GM21367 (cell line): Measurements from ENCODE around the gene GAS5.
"Not testable (repeated sequence)": the region's sequence is repeated elsewhere in the genome, so short reads cannot be mapped to it uniquely, and the experiment has no call there.

Experiments
- ATAC-seq: cut with Tn5 transposase; IDR thresholded peaks from one replicate; pipeline ENCODE4 v1.9.1; 2021; ENCODE audit not compliant: unreplicated experiment

The GAS5 gene

DNA sequence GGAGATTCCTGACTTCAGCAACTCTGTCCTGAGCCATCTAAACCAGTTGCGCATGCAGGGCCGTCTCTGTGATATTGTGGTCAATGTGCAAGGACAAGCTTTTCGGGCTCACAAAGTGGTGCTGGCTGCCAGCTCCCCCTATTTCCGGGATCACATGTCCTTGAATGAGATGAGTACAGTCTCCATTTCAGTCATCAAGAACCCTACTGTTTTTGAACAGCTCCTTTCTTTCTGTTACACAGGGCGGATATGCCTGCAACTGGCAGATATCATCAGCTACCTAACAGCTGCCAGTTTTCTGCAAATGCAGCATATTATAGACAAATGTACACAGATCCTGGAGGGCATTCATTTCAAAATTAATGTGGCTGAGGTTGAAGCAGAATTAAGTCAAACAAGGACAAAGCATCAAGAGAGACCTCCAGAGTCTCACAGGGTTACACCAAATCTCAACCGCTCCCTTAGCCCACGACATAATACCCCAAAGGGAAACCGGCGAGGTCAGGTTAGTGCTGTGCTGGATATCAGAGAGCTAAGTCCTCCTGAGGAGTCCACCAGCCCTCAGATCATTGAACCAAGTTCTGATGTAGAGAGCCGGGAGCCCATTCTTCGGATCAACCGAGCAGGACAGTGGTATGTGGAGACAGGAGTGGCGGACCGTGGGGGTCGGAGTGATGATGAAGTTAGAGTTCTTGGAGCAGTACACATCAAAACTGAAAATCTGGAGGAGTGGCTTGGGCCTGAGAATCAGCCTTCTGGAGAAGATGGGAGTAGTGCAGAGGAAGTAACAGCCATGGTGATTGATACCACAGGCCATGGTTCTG lies 2.7 kb upstream of the GAS5 start:
- no peak for ATAC-seq

DNA sequence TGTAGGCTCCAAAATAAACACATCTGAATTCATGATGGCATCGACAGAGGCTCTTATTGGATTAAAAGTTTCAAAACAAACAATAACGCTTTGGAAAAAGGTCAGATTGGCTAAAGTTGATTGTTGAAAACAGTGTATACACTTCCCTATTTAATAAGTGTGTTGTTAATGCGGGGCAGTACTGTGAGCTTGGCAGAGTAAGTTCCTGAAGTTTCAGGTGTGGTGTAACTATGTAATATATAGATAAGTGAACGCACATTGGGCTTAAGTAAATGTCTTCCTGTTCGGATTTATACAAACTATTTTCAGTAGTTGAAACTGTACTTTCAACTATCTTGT lies 1.2 kb upstream of the GAS5 start:
- no peak for ATAC-seq

DNA sequence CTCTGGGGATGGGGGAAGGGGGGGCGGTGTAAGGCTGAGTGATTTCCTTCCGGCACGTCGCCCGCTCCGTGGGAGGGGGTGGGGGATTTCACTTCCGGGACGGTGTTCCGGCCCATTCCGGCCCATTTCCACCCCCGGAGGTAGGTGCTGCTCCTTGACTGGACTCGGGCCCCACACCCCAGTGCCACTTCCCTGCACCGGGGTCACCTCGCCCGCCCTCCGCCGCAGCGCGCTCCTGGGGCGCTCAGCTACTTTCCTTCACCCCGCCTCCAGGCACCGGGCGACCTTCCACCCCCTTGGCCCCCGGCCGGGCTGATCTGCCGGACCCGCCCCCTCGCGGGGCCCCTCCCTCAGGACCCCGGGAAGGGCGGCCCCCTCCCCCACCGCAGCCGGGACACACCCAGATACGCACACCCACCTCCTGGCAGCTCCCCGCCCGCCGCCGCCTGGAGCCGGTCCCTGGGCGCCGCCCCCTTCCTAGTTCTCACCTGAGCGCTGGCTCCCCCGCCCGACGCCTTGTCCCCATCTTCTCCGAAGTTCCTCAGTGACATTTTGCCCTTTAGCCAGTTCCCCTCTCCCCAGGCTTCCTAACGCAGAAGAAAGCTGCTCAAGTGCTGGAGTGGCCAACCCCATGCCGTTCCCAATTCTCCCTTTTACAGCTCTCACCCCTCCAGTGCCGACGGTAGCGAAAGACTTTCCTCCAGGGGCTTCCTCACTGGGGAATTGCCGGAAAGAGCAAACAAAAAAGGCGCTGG lies 654 bp upstream of the GAS5 start, which contains the start of gene ZBTB37:
TSS of gene ZBTB37 (plus strand) at position 115 of the 755 bp plus-strand sequence. CDS start 1,846 bp downstream, outside the sequence.
- ATAC-seq: peak; percentile 47

DNA sequence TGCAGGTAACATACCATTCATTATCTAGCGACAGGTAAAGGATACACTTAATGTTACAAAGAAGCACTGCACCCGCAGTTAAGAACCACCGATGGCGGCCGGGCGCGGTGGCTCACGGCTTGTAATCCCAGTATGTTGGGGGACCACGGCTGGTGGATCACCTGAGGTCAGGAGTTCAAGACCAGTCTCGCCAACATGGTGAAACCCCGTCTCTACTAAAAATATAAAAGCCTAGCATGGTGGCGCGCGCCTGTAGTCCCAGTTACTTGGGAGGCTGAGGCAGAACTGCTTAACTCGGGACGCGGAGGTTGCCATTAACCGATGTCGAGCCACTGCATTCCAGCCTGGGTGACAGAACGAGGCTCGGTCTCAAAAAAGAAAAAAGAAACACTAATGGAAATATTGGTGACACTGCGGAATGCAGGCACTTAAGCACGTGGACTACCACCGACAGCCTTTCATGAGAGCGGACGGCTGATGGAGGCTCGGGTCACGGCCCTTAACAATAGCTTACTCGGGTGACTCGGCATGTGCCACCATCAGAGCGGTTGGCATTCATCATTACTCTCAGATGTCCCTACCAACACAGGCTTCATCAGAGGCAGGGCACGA lies 542 bp downstream of the GAS5 start:
- no peak for ATAC-seq

DNA sequence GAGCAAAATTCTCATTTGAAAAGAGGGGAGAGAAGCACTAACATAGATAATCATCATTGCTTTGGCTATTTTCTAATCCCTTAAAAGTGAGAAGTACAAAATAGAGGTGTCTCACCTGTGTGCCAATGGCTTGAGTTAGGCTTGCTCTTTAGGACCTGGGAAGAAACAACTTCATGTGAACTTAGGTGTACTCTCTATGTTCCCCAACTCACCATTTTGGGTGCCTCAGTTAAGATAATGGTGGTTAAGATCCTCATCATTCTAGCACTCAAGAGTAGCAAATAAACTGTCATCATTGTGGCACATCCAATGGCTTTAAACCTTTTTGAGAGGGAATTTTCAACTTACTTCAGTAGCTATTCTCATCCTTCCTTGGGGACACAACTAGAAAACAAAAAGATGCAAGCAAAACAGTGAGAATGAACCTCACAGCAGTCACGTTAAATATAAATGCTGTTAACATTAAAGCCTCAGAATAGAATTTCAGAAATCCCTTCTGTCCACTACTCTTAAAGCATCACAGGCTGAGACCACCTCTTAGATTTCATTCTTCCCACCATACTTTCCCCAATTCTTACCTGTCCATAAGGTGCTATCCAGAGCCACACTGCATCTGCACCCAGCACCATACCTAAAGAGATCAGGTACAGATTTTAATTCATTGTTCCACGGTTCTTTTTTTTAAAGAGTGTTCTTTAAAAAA lies 1.2 kb downstream of the GAS5 start:
- ATAC-seq: no peak

DNA sequence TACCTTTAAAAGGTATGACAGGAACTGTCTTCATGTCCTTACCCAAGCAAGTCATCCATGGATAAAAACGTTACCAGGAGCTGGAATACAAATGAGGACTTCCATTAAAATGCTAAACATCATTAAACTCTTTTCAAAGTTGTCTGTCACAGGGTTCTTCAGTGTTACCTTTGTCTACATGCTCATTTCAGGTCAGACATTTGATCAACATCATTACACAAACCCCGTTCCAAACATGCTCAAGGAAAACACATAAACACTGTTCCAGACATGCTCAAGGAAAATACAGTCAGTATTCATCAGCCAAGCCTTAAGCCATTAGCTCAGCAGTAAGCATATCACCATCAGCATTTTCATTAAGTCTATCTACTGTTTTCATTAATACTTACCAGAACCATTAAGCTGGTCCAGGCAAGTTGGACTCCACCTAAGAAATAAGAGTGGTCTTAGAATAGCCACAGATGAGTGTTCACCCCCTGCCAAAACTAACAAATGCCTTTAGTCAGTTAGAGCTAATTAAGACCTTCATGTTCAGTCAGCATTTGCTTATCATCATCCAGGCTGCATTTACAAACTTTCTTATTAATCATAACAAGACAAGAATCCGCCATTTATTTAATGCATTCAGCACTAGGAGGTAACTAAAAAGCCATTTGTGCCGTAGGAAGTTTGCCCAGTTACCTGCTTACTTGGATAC lies 2.2 kb downstream of the GAS5 start:
- no peak for ATAC-seq

DNA sequence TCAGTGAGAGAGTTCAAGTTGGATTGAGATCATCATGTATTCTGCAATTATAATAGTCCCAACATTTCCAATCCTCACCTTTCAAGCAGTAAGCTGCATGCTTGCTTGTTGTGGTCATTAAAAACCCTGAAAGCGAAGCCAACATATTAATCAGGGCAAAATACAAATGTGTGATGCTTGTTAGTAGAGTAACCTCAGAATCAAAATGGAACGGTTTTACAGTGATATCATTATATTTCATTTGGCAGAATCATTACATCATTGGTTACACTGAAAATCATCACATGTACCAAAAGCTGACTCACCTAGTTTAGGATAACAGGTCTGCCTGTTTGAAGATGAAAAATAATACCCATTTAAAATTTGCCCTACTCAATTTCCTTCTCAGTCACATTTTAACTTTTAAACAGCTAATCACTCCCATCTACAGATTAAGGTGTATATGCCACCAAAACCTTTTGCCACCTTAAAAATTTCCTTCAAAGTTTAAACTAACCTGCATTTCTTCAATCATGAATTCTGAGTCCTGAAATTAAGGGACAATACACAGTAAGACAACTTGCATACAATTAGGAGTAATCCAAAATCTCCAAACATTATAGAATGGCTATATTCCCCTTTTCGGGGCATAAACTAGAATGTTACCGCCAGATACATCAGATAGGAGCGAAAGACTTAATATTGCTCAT lies 3.5 kb downstream of the GAS5 start:
- ATAC-seq: no peak

DNA sequence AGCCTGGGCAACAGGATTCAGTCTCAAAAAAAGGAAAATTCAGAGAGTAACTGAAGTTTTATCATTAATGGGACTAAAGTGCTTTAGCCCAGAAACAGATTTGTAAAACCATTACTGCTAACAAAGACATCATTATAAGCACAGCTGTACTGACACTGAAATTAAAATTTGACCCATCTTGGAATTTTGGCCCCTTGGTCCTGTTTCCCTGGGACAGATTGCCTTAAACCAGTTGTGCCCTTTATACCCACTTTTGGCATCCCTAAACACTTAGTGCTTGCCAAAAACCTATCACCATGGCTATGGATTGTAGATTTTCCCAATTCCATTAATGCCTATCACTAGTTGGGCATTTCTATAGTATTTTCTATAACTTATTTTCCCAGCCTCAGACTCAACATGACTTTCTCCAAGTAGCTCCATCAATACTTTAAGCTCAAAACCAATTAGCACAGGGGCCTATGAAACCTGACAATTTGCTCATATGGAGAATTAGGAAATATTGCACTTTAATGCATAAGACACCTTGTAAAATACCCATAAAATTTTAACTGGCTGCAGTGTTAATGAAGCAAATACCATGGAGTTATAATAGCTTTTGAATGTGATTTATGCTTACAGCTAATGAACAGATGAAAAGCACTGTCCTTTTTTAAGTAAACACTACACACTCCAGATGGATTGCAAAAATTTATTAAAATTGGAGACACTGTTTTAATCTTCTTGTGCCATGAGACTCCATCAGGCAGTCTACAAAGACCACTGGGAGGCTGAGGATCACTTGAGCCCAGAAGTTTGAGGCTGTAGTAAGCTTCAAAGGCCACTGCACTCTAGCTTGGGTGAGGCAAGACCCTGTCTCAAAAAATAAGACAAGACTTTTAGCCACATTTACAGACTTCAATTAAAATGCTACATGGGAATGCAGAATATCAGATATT lies 4.3 kb downstream of the GAS5 start:
- no peak for ATAC-seq

DNA sequence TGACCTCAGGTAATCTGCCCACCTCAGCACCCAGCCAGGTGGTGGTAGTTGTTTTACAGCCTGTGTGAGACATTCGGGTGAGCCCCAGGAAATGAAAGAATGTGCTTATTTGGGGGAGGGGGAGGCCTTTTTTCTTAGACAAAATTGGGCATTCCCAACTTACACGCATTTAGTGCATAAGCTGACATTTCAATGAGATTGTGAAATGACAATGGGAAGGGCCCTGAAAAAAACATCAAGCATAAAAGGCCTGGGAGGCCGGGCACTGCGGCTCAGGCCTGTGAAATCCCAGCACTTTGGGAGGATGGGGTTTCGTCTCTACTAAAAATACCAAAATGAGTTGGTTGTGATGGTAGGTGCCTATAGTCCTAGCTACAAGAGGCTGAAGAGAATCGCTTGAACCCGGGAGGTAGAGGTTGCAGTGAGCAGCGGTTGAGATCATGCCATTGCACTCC lies 5.0 kb downstream of the GAS5 start:
- no peak for ATAC-seq

DNA sequence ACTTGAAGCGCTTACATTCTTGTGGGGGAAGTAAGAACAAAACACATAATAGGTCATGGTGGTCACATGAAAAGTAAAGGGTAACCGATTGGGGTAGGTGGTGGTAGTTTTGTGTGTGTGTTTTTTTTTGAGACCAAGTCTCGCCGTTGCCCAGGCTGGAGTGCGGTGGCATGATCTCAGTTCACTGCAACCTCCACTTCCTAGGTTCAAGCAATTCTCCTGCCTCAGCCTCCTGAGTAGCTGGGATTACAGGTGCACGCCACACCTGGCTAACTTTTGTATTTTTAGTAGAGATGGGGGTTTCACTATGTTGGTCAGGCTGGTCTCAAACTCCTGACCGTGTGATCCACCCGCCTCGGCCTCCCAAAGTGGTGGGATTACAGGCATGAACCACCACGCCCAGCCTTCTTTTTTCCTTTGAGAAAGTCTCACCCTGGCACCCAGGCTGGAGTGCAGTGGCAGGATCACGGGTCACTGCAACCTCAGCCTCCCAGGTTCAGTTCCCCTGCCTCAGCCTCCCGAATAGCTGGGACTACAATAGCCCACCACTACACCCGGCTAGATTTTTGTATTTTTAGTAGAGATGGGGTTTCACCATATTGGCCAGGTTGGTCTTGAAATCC lies 5.5 kb downstream of the GAS5 start:
- not testable (repeated sequence) for ATAC-seq

DNA sequence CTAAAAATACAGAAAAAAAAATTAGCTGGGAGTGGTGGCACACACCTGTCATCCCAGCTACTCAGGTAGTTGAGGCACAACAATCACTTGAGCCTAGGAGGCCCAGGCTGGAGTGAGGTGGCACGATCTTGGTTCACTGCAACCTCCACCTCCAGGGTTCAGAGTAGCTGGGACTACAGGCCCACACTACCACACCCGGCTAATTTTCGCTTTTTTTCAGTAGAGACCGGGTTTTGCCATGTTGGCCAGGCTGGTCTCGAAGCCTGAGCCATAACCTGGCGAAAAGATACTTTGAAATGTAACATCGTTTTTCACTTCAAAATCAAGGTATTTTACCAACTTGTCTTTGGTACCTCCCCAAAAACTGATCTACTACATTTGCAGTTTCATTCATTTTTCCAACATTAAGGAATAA lies 6.1 kb downstream of the GAS5 start:
- no peak for ATAC-seq

DNA sequence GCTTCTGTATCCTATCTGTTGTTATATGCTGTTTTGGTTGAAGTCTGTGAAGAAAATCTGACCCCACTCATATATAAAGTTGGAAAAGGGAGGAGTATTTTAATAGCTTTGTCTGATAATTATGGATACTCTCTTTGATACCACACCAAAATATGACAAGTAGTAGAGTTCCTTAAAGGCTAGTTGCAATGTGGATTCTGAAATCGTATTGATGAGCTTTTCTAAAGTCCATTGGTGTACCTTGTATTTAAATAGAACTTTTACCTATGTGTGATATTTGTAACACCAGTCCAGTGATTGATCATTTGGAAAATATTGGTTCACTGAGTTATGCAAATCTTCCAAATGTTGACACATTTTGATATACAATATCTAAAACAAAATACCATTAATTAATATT lies 7.7 kb downstream of the GAS5 start:
- no peak for ATAC-seq

DNA sequence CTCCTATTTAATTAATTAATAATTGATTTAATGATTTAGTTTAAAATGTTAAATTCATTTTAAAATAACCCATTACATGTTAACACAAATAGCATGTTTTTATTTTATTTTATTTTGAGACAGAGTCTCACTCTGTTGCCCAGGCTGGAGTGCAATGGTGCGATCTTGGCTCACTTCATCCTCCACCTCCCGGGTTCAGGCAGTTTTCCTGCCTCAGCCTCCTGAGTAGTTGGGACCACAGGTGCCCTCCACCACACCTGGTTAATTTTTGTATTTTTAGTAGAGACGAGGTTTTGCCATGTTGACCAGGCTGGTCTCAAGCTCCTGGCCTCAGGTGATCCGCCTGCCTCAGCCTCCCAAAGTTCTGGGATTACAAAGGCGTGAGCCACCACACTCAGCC lies 8.2 kb downstream of the GAS5 start:
- ATAC-seq: not testable (repeated sequence)

DNA sequence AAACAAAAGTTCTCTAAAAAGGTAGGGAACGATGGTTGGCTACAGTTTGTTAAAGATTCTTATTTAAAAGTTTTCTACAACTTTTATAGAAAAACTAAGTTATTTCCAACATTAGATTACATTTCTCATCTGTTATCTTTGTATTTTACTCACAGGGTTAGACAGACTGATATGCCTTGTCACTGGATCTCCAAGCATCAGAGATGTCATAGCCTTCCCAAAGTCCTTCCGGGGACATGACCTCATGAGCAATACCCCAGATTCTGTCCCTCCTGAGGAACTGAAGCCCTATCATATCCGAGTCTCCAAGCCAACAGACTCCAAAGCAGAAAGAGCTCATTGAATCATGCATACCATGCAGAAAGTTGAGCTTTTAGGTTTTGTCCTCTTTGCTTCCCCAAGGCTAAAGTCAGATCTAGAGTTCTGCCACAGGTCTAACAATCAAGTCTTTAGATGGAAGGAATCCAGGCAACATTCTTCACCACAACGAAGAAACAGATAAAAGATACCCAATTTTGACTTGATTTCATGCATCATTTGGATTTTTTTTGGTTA lies 10.3 kb downstream of the GAS5 start:
- no peak for ATAC-seq

DNA sequence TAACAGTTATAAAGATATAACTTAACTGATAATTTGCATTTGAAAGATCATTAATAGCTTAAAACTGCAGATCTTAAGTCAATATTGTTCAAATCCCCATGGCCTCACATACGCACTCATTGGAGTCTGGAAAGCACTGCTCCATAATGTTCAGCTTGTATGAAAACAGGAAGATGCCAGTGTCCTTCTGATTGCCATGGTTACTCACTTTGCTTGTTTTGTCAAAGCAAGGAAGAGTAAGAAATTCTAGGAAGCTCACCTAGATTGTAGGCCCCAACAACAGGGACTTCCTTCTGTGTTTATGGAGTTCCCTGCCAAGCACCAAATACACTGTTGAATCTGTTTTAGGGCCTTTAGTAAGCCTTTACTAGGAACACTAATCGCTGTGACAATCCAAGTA lies 10.9 kb downstream of the GAS5 start:
- ATAC-seq: no peak

DNA sequence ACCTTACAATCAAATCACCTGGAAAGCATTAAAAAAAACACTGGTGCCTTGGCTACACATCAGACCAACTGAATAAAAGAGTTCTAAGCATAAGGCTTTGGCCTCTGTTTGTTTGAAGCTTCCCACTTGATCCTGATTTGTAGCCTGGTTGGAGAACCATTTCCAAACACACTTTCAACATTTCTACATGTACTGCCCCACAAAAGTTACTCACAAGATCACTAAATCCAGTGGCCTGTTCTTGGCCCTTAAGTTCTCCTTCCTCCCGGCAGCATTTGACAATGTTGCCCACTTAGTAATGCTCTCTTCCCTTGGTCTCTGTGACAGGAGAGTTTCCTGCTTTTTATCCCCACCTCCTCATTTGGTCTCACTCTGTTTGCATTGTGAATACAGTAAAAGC lies 11.8 kb downstream of the GAS5 start:
- no peak for ATAC-seq

DNA sequence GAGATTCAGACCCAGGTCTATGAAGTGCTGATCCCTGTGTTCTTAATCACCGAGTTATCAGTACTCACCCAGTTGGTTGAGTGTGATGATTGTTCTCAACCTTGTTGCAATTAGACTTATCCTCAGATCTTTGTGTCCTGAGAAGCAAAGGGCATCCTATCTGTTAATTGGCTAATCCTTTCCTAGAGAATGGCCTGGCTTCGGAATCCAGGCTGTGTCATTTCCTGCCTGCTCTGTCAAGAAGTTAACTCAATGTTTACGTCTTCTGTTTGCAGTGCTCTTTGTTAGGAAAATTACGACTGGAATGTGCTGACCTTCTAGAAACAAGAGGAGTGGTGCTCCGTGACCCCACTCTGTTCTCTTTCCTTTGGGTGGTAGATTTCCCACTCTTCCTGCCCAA lies 14.7 kb downstream of the GAS5 start:
- no peak for ATAC-seq

DNA sequence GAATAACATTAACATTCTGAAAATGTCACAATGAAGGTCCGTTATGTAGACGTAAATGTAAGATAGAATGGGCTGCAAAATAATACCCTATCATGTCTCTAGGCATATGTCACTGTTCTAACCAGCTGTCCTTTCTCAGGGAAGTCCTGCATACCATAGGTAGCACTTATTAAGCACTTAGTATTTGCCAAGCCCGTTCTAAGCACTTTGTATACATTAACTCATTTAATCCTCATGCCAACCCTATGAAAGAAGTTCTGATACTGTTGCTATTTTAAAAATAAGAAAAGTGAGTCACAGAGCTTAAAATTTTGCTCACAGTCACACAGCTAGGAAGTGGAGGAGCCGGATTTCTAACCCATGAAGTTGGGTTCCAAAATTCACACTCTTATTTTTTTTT lies 15.7 kb downstream of the GAS5 start:
- no peak for ATAC-seq
